ENCODE measurements around the gene ADPRHL1.
"Not testable (repeated sequence)": the region's sequence is repeated elsewhere in the genome, so short reads cannot be mapped to it uniquely, and the experiment has no call there.

GRCh38 chr13:113389586-113389985, 63.7 kb downstream of the ADPRHL1 start:
- TF ChIP-seq CTCF (IDR thresholded peaks at IDR 0.05; ENCODE audit: low read depth, low read length, poor library complexity, severe bottlenecking); EZH2phosphoT487 (IDR thresholded peaks at IDR 0.05; ENCODE audit: borderline replicate concordance, low read length): not testable (repeated sequence)
